ENCODE data around the gene MDH1.

DNA sequence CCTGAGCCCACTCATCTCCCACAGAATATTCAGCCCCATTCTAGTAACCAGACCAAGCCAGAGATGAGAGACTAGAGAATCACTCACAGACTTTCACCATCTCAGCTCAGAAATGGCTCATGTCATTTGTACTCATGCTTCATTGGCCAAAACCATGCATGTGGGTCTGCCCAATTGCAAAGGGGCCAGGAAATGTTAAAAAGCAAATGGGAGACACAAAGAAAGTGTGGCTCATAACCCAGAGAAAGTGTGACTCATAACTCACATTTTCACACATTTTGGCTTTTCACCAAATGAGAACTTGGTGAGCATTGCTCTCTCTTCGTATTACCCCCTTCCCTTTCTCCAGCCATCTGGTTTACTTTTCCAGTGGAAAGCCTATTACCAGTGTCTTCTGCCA, 66.2 kb downstream of the MDH1 start:
- no peak for TF ChIP-seq EZH2 (IDR thresholded peaks at IDR 0.05; ENCODE audit: low read length, missing control alignments)
- TF ChIP-seq, protein P1, sequence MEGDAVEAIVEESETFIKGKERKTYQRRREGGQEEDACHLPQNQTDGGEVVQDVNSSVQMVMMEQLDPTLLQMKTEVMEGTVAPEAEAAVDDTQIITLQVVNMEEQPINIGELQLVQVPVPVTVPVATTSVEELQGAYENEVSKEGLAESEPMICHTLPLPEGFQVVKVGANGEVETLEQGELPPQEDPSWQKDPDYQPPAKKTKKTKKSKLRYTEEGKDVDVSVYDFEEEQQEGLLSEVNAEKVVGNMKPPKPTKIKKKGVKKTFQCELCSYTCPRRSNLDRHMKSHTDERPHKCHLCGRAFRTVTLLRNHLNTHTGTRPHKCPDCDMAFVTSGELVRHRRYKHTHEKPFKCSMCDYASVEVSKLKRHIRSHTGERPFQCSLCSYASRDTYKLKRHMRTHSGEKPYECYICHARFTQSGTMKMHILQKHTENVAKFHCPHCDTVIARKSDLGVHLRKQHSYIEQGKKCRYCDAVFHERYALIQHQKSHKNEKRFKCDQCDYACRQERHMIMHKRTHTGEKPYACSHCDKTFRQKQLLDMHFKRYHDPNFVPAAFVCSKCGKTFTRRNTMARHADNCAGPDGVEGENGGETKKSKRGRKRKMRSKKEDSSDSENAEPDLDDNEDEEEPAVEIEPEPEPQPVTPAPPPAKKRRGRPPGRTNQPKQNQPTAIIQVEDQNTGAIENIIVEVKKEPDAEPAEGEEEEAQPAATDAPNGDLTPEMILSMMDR (conservative IDR thresholded peaks at IDR 0.05 in 1 of 2, IDR thresholded peaks at IDR 0.05 in 1 of 2; ENCODE audit: low read depth in 1 of 2, low read length in 2 of 2) = no peak
